B cell (primary cell): ENCODE data around the gene PYGM. TPM values are rescaled to one million over a fixed set of nuclear protein-coding genes. Genes with fewer than 3 reads are reported as not detected.
A peak's percentile ranks its signal among the peaks of the same experiment; 100 is the strongest.

Experiments used
- ATAC-seq: fragments of 200-7000 bp; cut with Tn5 transposase; one replicate; pipeline ENCODE4 v1.10.0; 2021; ENCODE audit warnings: low read depth, mild to moderate bottlenecking, moderate number of reproducible peaks, moderate library complexity
- CTCF ChIA-PET: fragments of 350-600 bp; sonication (Branson Sonifier 250); formaldehyde crosslinking; loops from one replicate; lab custom pipeline; 2021; ENCODE audit warnings: antibody characterized with exemption, inconsistent platforms; lab: Charles Lee
- POLR2A ChIA-PET: fragments of 350-600 bp; sonication (Branson Sonifier 250); formaldehyde crosslinking; loops from one replicate; lab custom pipeline; 2021; ENCODE audit warnings: antibody characterized with exemption; lab: Charles Lee
- DNase-seq: peaks from one replicate; pipeline ENCODE4 v3.0.0; 2013
- H2AFZ ChIP-seq: 2 replicates; pipeline ENCODE4 v1.6.1; 2012; ENCODE audit warnings: mild to moderate bottlenecking, low read depth, low read length; ENCODE audit not compliant: insufficient read depth, poor library complexity, severe bottlenecking
- H3K27ac ChIP-seq, 2 donors: 1 replicate in 1 of 2; 2 replicates in 1 of 2; pipeline ENCODE4 v1.5.1; 2012 to 2013; ENCODE audit warnings: low read length in 2 of 2, mild to moderate bottlenecking in 2 of 2, moderate library complexity in 1 of 2
- H3K27me3 ChIP-seq, 4 experiments: fragments of 200-600 bp in 1 of 4; sonication (generic) in 1 of 4; replicated peaks in 1 of 4; 1 replicate in 2 of 4; 2 replicates in 2 of 4; pipeline versions ENCODE4 v1.6.1 to v1.7.0; 2013 to 2016; ENCODE audit warnings: low read length in 3 of 4, mild to moderate bottlenecking in 2 of 4, mixed read lengths in 1 of 4, moderate library complexity in 1 of 4; ENCODE audit not compliant: insufficient read depth in 4 of 4, control insufficient read depth in 3 of 4; ENCODE audit errors: control extremely low read depth in 1 of 4
- H3K36me3 ChIP-seq, 2 experiments: replicated peaks in 1 of 2; 1 replicate in 1 of 2; 2 replicates in 1 of 2; pipeline versions ENCODE4 v1.6.1 to v1.7.1; 2013; ENCODE audit warnings: low read length in 1 of 2; ENCODE audit not compliant: insufficient read depth in 2 of 2, control insufficient read depth in 1 of 2; ENCODE audit errors: control extremely low read depth in 1 of 2, extremely low read depth in 1 of 2
- H3K4me1 ChIP-seq, 2 donors: fragments of 200-600 bp in 1 of 2; sonication (generic) in 1 of 2; 1 replicate in 1 of 2; 2 replicates in 1 of 2; pipeline versions ENCODE4 v1.5.1 to v1.6.1; 2013 to 2017; ENCODE audit warnings: low read length in 2 of 2; ENCODE audit not compliant: control insufficient read depth in 2 of 2, insufficient read depth in 2 of 2
- H3K4me2 ChIP-seq: replicated peaks from 2 replicates; pipeline ENCODE3; 2012; ENCODE audit warnings: mild to moderate bottlenecking, low read depth, low read length; ENCODE audit not compliant: poor library complexity, severe bottlenecking
- H3K4me3 ChIP-seq, 5 experiments: fragments of 200-600 bp in 1 of 5; sonication (generic) in 1 of 5; 1 replicate in 3 of 5; 2 replicates in 2 of 5; pipeline versions ENCODE4 v1.5.1 to v1.7.0; 2011 to 2016; ENCODE audit warnings: low read length in 4 of 5, mild to moderate bottlenecking in 4 of 5, low read depth in 2 of 5, control low read depth in 1 of 5, moderate library complexity in 1 of 5; ENCODE audit not compliant: insufficient read depth in 1 of 5; ENCODE audit errors: control extremely low read depth in 1 of 5, extremely low read depth in 1 of 5
- H3K79me2 ChIP-seq: fragments of 200-600 bp; sonication (generic); one replicate; pipeline ENCODE4 v1.6.0; 2016; ENCODE audit warnings: low read length; ENCODE audit not compliant: control insufficient read depth, insufficient read depth
- H3K9ac ChIP-seq: fragments of 200-600 bp; sonication (generic); 2 replicates; pipeline ENCODE4 v1.6.1; 2017; ENCODE audit warnings: mild to moderate bottlenecking, low read length, moderate library complexity
- H3K9me3 ChIP-seq, 3 donors: one replicate each; pipeline versions ENCODE4 v1.6.1 to v1.7.1; 2013; ENCODE audit warnings: low read length in 2 of 3; ENCODE audit not compliant: control insufficient read depth in 2 of 3, insufficient read depth in 1 of 3; ENCODE audit errors: control extremely low read depth in 1 of 3
- H4K20me1 ChIP-seq: 2 replicates; pipeline ENCODE4 v1.6.0; 2012; ENCODE audit warnings: mild to moderate bottlenecking, low read length; ENCODE audit not compliant: insufficient read depth, control insufficient read depth, poor library complexity, severe bottlenecking
- H3K27ac Mint-ChIP-seq: one replicate; pipeline ENCODE4 v1.8.0; 2021; ENCODE audit warnings: mixed read lengths
- H3K27me3 Mint-ChIP-seq: one replicate; pipeline ENCODE4 v1.8.0; 2021; ENCODE audit warnings: mixed read lengths
- H3K4me1 Mint-ChIP-seq: one replicate; pipeline ENCODE4 v1.8.0; 2021; ENCODE audit warnings: mixed read lengths
- H3K4me3 Mint-ChIP-seq: one replicate; pipeline ENCODE4 v1.8.0; 2021; ENCODE audit warnings: mixed read lengths
- H3K9me3 Mint-ChIP-seq: one replicate; pipeline ENCODE4 v1.8.0; 2022; ENCODE audit warnings: mixed read lengths; ENCODE audit not compliant: insufficient read depth
- EZH2 ChIP-seq: IDR thresholded peaks from 2 replicates; pipeline ENCODE4 v1.6.1; 2012; ENCODE audit warnings: borderline replicate concordance, low read depth, mild to moderate bottlenecking, moderate library complexity, low read length; ENCODE audit not compliant: insufficient read depth, poor library complexity, severe bottlenecking
- WGBS: methylation state at CpG from one replicate; pipeline ENCODE4 v1.1.5; 2013; ENCODE audit warnings: missing lambda C conversion rate; ENCODE audit not compliant: insufficient coverage; 5-methylcytosine and 5-hydroxymethylcytosine counted together
- intact Hi-C: fragments of 100-400 bp; cut with micrococcal nuclease; formaldehyde crosslinking; loops from one replicate; pipeline ENCODE4 v1.10.0; 2022
- polyA plus RNA-seq: library from polyadenylated mRNA; depleted of rRNA; stranded (reverse); fragments of >200 nt; gene quantifications from 2 replicates; pipeline ENCODE4 v1.2.3, GENCODE V29; 2012
- total RNA-seq, 2 donors: library from RNA; stranded (reverse); fragments of 120-200 nt in 1 of 2; gene quantifications; 1 replicate in 1 of 2; 2 replicates in 1 of 2; pipeline versions ENCODE4 v1.2.3 to v1.2.4, GENCODE V29; 2013 to 2022
- TF ChIP-seq, protein P1 (sequence below): fragments of 200-600 bp; IDR thresholded peaks from one replicate; pipeline ENCODE4 v1.8.0; 2022; ENCODE audit warnings: antibody characterized with exemption, mild to moderate bottlenecking

The PYGM gene
- total and polyA plus RNA-seq, 2 donors (not counting 1 experiment from before 2014, with no cell fraction given), result 9.3 to 9.6 TPM

DNA sequence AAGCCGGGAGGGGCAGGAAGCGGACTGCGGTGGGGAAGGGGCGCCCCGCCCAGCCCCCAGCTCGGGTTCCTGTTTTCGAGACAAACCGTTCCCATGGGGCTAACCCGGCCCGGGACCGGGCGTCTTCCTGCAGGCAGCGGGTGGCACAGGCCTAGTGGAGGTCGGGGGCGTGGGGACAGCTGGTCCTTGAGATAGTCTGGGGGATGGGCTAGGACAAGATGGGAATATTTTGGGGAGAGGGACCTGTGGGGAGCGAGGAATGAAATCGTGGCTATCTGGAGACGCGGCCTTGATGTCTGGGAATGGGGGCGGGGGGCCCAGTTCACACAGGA, 14.6 kb downstream of the PYGM start:
- Mint-ChIP-seq H3K27ac (peak overlapping the region; percentile 100), H3K9me3 (no peaks in the 10 kb centered on the region), H3K4me1 (peaks cover 58% of the 10 kb centered on the region), H3K4me3 (peak overlapping the region; percentile 97), H3K27me3 (no peaks in the 10 kb centered on the region)
- ATAC-seq (peak; percentile 51), DNase-seq (peak; percentile 95)
- intact Hi-C loops, result loop anchor here (1.0 to 10.0 kb wide), 7 partner anchors 27 to 830 kb away; partner anchors contain the start of genes CDC42BPG, EHBP1L1, EHD1 and FAM89B
- ChIA-PET CTCF (interaction anchor here (1.2 to 13.7 kb wide), 9 partner anchors 10 to 102 kb away, joined by 3 to 280 read pairs (median 29); partner anchors contain the start of genes MAP4K2 and SF1), POLR2A (interaction anchor here (0.6 to 8.9 kb wide), 12 partner anchors 11 to 787 kb away, joined by 3 to 175 read pairs (median 9); partner anchors contain the start of genes CDC42BPG, FAU, MAP4K2 and MRPL49)
- TF ChIP-seq EZH2, result no peak
- TF ChIP-seq, protein P1, sequence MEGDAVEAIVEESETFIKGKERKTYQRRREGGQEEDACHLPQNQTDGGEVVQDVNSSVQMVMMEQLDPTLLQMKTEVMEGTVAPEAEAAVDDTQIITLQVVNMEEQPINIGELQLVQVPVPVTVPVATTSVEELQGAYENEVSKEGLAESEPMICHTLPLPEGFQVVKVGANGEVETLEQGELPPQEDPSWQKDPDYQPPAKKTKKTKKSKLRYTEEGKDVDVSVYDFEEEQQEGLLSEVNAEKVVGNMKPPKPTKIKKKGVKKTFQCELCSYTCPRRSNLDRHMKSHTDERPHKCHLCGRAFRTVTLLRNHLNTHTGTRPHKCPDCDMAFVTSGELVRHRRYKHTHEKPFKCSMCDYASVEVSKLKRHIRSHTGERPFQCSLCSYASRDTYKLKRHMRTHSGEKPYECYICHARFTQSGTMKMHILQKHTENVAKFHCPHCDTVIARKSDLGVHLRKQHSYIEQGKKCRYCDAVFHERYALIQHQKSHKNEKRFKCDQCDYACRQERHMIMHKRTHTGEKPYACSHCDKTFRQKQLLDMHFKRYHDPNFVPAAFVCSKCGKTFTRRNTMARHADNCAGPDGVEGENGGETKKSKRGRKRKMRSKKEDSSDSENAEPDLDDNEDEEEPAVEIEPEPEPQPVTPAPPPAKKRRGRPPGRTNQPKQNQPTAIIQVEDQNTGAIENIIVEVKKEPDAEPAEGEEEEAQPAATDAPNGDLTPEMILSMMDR, result no peak
- H3K4me1 ChIP-seq, result peaks cover 23 to 44% of the 10 kb centered on the region in 2 donors
- peaks cover 41% of the 10 kb centered on the region for H3K79me2 ChIP-seq
- peak overlapping the region; percentile 75 for H2AFZ ChIP-seq
- H4K20me1 ChIP-seq, result peaks cover 39% of the 10 kb centered on the region
- under 1% methylated on average over 20 of the region's 20 CpGs for WGBS
- H3K4me2 ChIP-seq, result peak overlapping the region; percentile 99
- H3K9ac ChIP-seq, result peak overlapping the region; percentile 94
- H3K27ac ChIP-seq, result peak overlapping the region; percentile 97 to 98
- H3K9me3 ChIP-seq, result no peaks in the 10 kb centered on the region
- H3K27me3 ChIP-seq, result no peaks in the 10 kb centered on the region
- peak overlapping the region in 4 of 5 experiments; percentile 72 to 99 (median 80) for H3K4me3 ChIP-seq
- peaks cover 0 to 21% of the 10 kb centered on the region in 2 experiments for H3K36me3 ChIP-seq
